SKM-1 (cell line): Measurements from ENCODE around the gene ACAP3.

Source experiments
- DNase-seq: peaks from one replicate; lab custom pipeline; 2025; ENCODE audit not compliant: unreplicated experiment; lab: John Stamatoyannopoulos, UW

ACAP3 gene

GRCh38 chr1:1345384-1345783 is 37.7 kb upstream of the ACAP3 start:
- no peak for DNase-seq

DNA sequence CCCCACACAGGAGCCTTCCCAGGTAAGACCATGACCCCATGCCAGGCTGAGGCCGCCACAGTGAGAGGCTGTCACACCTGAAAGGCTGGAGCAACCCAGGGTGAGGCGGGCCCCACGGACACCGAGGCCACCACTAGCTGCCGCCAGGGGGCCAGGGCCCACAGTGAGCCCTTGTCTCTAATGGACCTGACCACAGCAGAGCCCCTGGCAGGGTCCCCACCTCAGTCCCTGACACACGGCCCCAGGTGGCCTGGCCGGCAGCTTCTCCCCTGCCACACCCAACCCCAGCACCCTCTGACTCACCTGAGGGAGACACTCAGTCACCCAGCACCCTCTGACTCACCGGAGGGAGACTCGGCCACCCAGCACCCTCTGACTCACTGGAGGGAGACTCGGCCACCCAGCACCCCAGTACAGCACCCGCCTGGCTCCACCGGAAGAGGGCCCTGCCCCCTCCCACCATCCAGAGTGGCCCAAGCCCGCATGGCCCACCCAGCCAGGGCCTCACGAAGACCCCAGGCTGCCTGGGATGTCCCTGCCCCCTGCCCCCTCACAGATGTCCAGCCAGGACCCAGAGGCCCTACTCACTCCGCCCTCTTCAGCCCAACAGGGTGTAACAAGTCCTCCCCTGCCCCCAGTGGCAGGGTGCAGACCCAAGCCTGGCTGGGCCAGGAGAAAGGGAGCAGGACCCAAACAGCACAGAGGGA is 37.1 kb upstream of the ACAP3 start:
- DNase-seq: no peak

GRCh38 chr1:1343811-1344421 is 36.2 kb upstream of the ACAP3 start:
- DNase-seq: no peak

DNA sequence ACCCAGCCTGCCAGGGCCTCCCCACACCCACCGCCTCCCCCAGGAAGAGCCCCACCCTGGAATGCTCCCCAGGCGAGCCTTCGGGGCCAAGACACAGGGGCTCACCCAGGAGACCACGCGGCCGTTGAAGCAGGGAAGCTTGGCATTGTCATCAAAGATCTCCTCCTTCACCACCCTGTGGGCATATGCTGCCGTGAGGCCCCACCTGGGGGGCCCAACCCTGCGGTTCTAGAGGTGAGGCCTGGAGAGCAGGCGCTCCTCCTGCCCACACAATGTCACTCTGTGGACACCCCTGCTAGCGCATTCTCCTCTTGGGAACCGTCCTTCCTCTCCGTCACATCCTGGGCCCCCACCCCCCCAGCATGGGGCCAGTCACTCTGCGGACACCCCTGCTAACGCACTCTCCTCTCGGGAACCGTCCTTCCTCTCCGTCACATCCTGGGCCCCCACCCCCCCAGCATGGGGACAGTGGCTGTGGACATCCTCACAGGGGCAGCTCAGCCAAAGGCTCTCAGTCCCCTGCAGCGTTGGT is 34.9 kb upstream of the ACAP3 start:
- DNase-seq: no peak

DNA sequence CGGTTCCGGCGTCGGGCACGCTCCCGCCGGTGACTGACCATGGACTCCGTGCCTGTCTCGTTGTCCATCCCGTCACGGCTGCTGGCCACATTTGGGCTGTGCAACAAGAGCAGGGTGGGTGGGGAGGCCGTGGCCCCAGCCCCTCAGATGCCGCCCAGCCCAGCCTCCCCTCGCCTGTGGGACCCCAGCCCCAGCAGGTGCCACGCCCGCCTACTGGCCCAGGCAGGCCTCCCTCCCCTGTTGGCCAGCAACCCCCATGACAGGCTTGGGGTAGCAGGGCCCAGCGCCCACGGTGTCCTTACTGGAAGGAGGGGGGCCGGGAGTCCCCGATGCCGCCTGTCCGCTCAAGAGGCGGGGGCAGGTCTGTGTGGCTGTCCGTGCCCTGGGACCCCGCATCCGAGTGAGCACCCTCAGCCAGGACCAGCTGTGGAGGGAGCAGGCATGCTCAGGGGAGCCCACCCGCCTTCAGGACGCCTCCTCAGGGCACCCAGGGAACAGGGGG is 34.4 kb upstream of the ACAP3 start:
- no peak for DNase-seq

DNA sequence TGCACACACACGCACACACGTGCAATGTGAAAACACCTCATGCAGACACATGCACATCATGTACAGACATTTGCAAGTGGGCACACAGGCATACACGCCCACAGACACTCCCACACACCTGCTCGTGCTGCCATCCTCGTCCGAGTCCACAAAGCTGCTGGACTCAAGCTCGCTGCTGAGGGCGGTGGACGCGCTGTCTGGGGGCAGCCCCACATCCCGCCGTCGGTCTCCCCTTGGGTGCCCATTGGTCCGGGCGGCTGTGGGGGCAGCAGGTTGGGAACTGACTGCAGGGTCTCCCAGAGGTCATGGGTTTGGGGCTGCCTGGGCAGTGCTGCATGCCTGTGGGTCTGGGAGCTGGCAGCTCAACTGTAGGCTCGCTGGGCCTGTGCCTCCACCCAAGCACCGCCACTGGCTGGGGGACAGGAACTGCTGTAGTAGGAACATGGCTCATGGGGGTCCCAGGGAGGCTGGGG is 33.9 kb upstream of the ACAP3 start:
- DNase-seq: no peak

GRCh38 chr1:1340791-1341548 is 33.2 kb upstream of the ACAP3 start:
- DNase-seq: no peak

- DNase-seq: no peak
These were observed 32.5 kb upstream of the ACAP3 start for GRCh38 chr1:1340185-1340584.

DNA sequence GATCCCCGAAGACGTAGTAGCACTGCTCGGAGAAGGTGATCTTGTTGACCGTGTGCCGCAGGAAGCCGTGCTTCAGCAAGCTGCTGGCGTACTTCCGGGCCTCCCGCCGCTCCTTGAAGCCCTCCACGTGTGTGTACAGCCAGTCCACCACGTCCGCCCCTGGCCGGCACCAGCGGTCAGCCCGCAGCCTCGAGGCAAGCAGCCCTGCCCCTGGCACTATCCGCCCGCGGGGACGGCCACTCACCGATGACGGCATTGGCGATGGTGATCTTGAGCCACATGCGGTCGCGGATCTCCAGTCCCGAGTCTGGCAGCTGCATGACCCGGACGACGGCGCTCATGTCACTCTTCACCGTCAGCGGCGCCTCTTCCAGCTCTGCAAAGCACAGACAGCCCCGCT is 30.5 kb upstream of the ACAP3 start:
- DNase-seq: no peak

DNA sequence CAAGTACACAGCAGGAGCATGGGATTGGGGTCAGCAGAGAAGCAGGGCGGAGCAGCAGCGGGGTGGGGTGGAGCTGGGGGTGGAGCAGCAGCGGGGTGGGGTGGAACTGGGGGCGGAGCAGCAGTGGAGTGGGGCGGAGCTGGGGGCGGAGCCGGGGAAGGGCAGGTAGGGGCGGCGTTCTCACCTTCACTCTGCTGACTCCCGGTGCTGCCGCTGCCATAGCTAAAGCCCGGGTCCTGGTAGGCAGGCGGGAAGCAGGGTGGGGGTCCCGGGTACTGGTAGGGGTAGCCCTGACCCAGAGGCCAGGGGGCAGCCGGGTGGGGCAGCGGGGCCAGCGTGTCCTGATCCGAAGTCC is 30.0 kb upstream of the ACAP3 start:
- no peak for DNase-seq

DNA sequence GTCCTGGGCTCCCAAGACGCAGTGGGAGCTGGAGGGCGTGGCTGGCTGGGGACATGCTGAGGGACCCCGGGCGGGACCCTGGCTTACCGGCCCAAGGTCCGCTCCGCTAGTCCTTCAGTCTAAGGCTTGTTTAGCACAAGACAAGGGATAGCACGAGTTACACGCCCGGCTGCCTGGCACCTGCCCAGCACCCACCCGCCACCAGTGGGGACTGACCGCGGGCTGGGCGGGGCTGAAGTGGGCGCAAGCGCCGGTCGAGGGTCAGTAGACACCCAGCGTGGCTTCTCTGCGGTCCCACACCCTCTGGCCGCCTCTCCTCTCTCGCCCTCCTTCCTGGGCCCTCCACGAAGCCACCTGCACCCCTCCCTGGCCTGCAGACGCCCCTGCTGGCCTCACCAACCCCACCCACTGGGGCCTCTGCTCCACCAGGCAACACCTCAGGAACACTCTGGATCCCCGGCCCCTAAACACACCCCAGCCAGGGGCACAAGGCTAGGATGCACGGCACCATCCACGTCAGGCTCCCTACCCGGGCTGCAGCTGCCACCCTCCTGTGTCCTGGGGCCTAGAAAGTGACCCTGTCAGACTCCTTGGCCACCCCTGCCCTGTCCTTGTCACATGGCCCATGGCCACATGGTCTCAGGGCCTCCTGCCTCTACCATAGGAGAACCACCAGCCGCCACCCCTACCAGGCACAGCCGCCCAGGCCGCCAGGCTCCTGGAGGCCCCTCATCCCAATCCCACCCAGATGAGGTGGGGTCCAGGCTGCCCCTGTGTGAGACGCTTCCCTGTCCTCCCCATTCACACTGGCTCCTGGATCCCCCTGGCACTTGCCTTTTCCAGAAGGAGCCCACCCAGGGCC is 29.4 kb upstream of the ACAP3 start:
- no peak for DNase-seq

GRCh38 chr1:1336446-1336845 is 28.7 kb upstream of the ACAP3 start:
- DNase-seq: no peak

- no peak for DNase-seq
These were observed 28.1 kb upstream of the ACAP3 start for GRCh38 chr1:1335792-1336248.

GRCh38 chr1:1335283-1335682 is 27.6 kb upstream of the ACAP3 start:
- no peak for DNase-seq

- DNase-seq: no peak
These were observed 27.1 kb upstream of the ACAP3 start for GRCh38 chr1:1334835-1335234.

DNA sequence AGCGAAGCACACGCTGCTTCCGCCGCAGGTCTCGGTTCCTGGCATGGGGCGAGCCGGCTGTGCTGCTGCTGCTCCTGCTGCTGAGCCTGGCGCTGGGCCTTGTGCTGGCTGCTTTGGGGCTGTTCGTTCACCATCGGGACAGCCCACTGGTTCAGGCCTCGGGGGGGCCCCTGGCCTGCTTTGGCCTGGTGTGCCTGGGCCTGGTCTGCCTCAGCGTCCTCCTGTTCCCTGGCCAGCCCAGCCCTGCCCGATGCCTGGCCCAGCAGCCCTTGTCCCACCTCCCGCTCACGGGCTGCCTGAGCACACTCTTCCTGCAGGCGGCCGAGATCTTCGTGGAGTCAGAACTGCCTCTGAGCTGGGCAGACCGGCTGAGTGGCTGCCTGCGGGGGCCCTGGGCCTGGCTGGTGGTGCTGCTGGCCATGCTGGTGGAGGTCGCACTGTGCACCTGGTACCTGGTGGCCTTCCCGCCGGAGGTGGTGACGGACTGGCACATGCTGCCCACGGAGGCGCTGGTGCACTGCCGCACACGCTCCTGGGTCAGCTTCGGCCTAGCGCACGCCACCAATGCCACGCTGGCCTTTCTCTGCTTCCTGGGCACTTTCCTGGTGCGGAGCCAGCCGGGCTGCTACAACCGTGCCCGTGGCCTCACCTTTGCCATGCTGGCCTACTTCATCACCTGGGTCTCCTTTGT is 26.0 kb upstream of the ACAP3 start:
- no peak for DNase-seq

DNA sequence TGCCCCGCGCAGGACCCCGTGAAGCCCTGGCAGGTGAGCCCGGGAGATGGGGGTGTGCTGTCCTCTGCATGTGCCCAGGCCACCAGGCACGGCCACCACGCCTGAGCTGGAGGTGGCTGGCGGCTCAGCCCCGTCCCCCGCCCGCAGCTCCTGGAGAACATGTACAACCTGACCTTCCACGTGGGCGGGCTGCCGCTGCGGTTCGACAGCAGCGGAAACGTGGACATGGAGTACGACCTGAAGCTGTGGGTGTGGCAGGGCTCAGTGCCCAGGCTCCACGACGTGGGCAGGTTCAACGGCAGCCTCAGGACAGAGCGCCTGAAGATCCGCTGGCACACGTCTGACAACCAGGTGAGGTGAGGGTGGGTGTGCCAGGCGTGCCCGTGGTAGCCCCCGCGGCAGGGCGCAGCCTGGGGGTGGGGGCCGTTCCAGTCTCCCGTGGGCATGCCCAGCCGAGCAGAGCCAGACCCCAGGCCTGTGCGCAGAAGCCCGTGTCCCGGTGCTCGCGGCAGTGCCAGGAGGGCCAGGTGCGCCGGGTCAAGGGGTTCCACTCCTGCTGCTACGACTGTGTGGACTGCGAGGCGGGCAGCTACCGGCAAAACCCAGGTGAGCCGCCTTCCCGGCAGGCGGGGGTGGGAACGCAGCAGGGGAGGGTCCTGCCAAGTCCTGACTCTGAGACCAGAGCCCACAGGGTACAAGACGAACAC is 25.2 kb upstream of the ACAP3 start:
- DNase-seq: no peak

DNA sequence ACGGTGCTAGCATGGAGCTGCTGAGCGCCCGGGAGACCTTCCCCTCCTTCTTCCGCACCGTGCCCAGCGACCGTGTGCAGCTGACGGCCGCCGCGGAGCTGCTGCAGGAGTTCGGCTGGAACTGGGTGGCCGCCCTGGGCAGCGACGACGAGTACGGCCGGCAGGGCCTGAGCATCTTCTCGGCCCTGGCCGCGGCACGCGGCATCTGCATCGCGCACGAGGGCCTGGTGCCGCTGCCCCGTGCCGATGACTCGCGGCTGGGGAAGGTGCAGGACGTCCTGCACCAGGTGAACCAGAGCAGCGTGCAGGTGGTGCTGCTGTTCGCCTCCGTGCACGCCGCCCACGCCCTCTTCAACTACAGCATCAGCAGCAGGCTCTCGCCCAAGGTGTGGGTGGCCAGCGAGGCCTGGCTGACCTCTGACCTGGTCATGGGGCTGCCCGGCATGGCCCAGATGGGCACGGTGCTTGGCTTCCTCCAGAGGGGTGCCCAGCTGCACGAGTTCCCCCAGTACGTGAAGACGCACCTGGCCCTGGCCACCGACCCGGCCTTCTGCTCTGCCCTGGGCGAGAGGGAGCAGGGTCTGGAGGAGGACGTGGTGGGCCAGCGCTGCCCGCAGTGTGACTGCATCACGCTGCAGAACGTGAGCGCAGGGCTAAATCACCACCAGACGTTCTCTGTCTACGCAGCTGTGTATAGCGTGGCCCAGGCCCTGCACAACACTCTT is 24.5 kb upstream of the ACAP3 start:
- no peak for DNase-seq
